H9 (cell line): ENCODE results near the gene TSPEAR. TPM values are rescaled to one million over a fixed set of nuclear protein-coding genes. Genes with fewer than 3 reads are reported as not detected.

Experiments used
- DNase-seq: peaks from one replicate; pipeline ENCODE4 v3.0.0-alpha.2; 2017
- H2AFZ ChIP-seq: one replicate; pipeline ENCODE4 v1.6.1; 2013; ENCODE audit warnings: mild to moderate bottlenecking, low read length, control low read depth, moderate library complexity
- H2AK5ac ChIP-seq: 2 replicates; pipeline ENCODE4 v1.6.1; 2013; ENCODE audit warnings: low read length, control low read depth, mixed read lengths; ENCODE audit not compliant: insufficient read length
- H2BK120ac ChIP-seq: one replicate; pipeline ENCODE4 v1.6.1; 2013; ENCODE audit warnings: low read depth, mild to moderate bottlenecking, low read length, control low read depth, inconsistent platforms; ENCODE audit not compliant: poor library complexity, severe bottlenecking
- H2BK12ac ChIP-seq: 2 replicates; pipeline ENCODE4 v1.6.1; 2013; ENCODE audit warnings: low read length, control low read depth, mixed read lengths, low read depth; ENCODE audit not compliant: insufficient read length
- H2BK15ac ChIP-seq: 2 replicates; pipeline ENCODE4 v1.6.1; 2013; ENCODE audit warnings: low read depth, low read length, control low read depth
- H2BK20ac ChIP-seq: one replicate; pipeline ENCODE4 v1.6.1; 2013; ENCODE audit warnings: low read depth, mild to moderate bottlenecking, low read length, control low read depth, inconsistent platforms; ENCODE audit not compliant: poor library complexity, severe bottlenecking
- H2BK5ac ChIP-seq: 2 replicates; pipeline ENCODE4 v1.6.1; 2013; ENCODE audit warnings: low read length, control low read depth, mixed read lengths; ENCODE audit not compliant: insufficient read length
- H3K14ac ChIP-seq: 2 replicates; pipeline ENCODE4 v1.6.1; 2013; ENCODE audit warnings: low read length, control low read depth; ENCODE audit not compliant: insufficient read depth
- H3K18ac ChIP-seq: 2 replicates; pipeline ENCODE4 v1.6.1; 2013; ENCODE audit warnings: low read depth, mild to moderate bottlenecking, mixed read lengths, low read length, control low read depth; ENCODE audit not compliant: insufficient read length
- H3K23ac ChIP-seq: 2 replicates; pipeline ENCODE4 v1.6.1; 2013; ENCODE audit warnings: low read length, control low read depth, mixed read lengths, low read depth; ENCODE audit not compliant: insufficient read length
- H3K23me2 ChIP-seq: 2 replicates; pipeline ENCODE4 v1.6.1; 2013; ENCODE audit warnings: low read depth, mild to moderate bottlenecking, mixed read lengths, low read length, control low read depth; ENCODE audit not compliant: insufficient read length, poor library complexity, severe bottlenecking
- H3K27ac ChIP-seq: 2 replicates; pipeline ENCODE4 v1.5.1; 2013; ENCODE audit warnings: low read length, control low read depth, mixed read lengths, low read depth; ENCODE audit not compliant: insufficient read length
- H3K27me3 ChIP-seq: 2 replicates; pipeline ENCODE4 v1.6.1; 2013; ENCODE audit warnings: low read length, control low read depth, inconsistent platforms; ENCODE audit not compliant: insufficient read depth
- H3K4ac ChIP-seq: 2 replicates; pipeline ENCODE4 v1.6.1; 2013; ENCODE audit warnings: low read depth, mild to moderate bottlenecking, control low read depth, inconsistent platforms, low read length, moderate library complexity
- H3K4me1 ChIP-seq: 2 replicates; pipeline ENCODE4 v1.6.1; 2013; ENCODE audit warnings: low read length, control low read depth, inconsistent platforms; ENCODE audit not compliant: insufficient read depth
- H3K4me2 ChIP-seq: 2 replicates; pipeline ENCODE4 v1.6.1; 2013; ENCODE audit warnings: low read length, control low read depth, mixed read lengths; ENCODE audit not compliant: insufficient read length, insufficient read depth
- H3K56ac ChIP-seq: 2 replicates; pipeline ENCODE4 v1.6.1; 2013; ENCODE audit warnings: low read depth, mild to moderate bottlenecking, mixed read lengths, low read length, control low read depth; ENCODE audit not compliant: insufficient read length
- H3K79me1 ChIP-seq: 2 replicates; pipeline ENCODE4 v1.6.1; 2013; ENCODE audit warnings: low read depth, mild to moderate bottlenecking, moderate library complexity, low read length, control low read depth, inconsistent platforms; ENCODE audit not compliant: insufficient read depth, poor library complexity, severe bottlenecking
- H3K79me2 ChIP-seq: 2 replicates; pipeline ENCODE4 v1.6.1; 2013; ENCODE audit warnings: low read length, control low read depth, inconsistent platforms; ENCODE audit not compliant: insufficient read depth
- H3K9ac ChIP-seq: 2 replicates; pipeline ENCODE4 v1.6.1; 2013; ENCODE audit warnings: low read length, control low read depth, mixed read lengths; ENCODE audit not compliant: insufficient read length; ENCODE audit errors: extremely low read depth
- H3K9me3 ChIP-seq: one replicate; pipeline ENCODE4 v1.6.1; 2013; ENCODE audit warnings: low read depth, low read length, inconsistent platforms; ENCODE audit not compliant: control insufficient read depth
- H3T11ph ChIP-seq: one replicate; pipeline ENCODE4 v1.6.1; 2013; ENCODE audit warnings: mild to moderate bottlenecking, low read length, control low read depth, inconsistent platforms
- H4K20me1 ChIP-seq: one replicate; pipeline ENCODE4 v1.6.1; 2013; ENCODE audit not compliant: control insufficient read depth, insufficient read length, insufficient read depth
- H4K5ac ChIP-seq: 2 replicates; pipeline ENCODE4 v1.6.1; 2013; ENCODE audit warnings: low read depth, mild to moderate bottlenecking, mixed read lengths, low read length, control low read depth; ENCODE audit not compliant: insufficient read length
- H4K8ac ChIP-seq: replicated peaks from 2 replicates; pipeline ENCODE4 v1.6.1; 2013; ENCODE audit warnings: low read length, control low read depth, mixed read lengths, low read depth; ENCODE audit not compliant: insufficient read length
- H4K91ac ChIP-seq: 2 replicates; pipeline ENCODE4 v1.6.1; 2013; ENCODE audit warnings: low read depth, mild to moderate bottlenecking, moderate library complexity, mixed read lengths, low read length, control low read depth; ENCODE audit not compliant: insufficient read length
- H3K27ac Mint-ChIP-seq, 3 experiments: 2 replicates in 2 of 3; 3 replicates in 1 of 3; pipeline ENCODE4 v1.8.0; 2020 to 2021; ENCODE audit warnings: mixed read lengths in 3 of 3, mild to moderate bottlenecking in 1 of 3, moderate library complexity in 1 of 3
- H3K27me3 Mint-ChIP-seq: 2 replicates; pipeline ENCODE4 v1.8.0; 2021; ENCODE audit warnings: low read depth, mild to moderate bottlenecking, moderate library complexity, mixed read lengths
- H3K36me3 Mint-ChIP-seq, 3 experiments: 2 replicates in 2 of 3; 3 replicates in 1 of 3; pipeline ENCODE4 v1.8.0; 2020 to 2021; ENCODE audit warnings: low read depth in 3 of 3, mixed read lengths in 3 of 3; ENCODE audit not compliant: insufficient read depth in 1 of 3
- H3K4me1 Mint-ChIP-seq, 2 experiments: 2 replicates each; pipeline ENCODE4 v1.8.0; 2020; ENCODE audit warnings: mixed read lengths in 2 of 2
- H3K4me3 Mint-ChIP-seq, 2 experiments: 2 replicates in 1 of 2; 3 replicates in 1 of 2; pipeline ENCODE4 v1.8.0; 2020 to 2021; ENCODE audit warnings: mild to moderate bottlenecking in 2 of 2, mixed read lengths in 2 of 2, moderate library complexity in 1 of 2
- H3K9me3 Mint-ChIP-seq, 2 experiments: 2 replicates in 1 of 2; 3 replicates in 1 of 2; pipeline ENCODE4 v1.8.0; 2020; ENCODE audit warnings: mild to moderate bottlenecking in 2 of 2, mixed read lengths in 2 of 2, moderate library complexity in 1 of 2
- CTCF ChIP-seq: fragments of 200-600 bp; sonication (generic); conservative IDR thresholded peaks from 3 replicates; pipeline ENCODE4 v1.8.0; 2021; ENCODE audit warnings: antibody characterized with exemption, mild to moderate bottlenecking
- WGBS: extraction: QIAGEN DNeasy Blood & Tissue Kit; methylation state at CpG from one replicate; pipeline ENCODE4 v1.1.7; 2013; ENCODE audit warnings: missing lambda C conversion rate, low lambda C conversion rate, mixed read lengths; ENCODE audit not compliant: insufficient read length; ENCODE audit errors: extremely low coverage; 5-methylcytosine and 5-hydroxymethylcytosine counted together
- total RNA-seq: library from RNA; stranded (reverse); gene quantifications from 2 replicates; pipeline ENCODE4 v1.2.1, GENCODE V29; 2021

Gene TSPEAR
- total RNA-seq, 1 experiment from 2014 or later, result 1.3 TPM

- Mint-ChIP-seq H3K4me3 (no peak overlapping the region), H3K27ac (no peak overlapping the region), H3K4me1 (peaks cover 0 to 12% of the 10 kb centered on the region in 2 experiments; a peak in 2 of 4 replicates), H3K9me3 (no peaks in the 10 kb centered on the region), H3K27me3 (peaks cover 3% of the 10 kb centered on the region), H3K36me3 (peaks cover 0 to 10% (median 3%) of the 10 kb centered on the region in 3 experiments; a peak in 5 of 7 replicates)
- Histone ChIP-seq H2BK20ac (no peak overlapping the region), H3T11ph (no peak overlapping the region), H3K27me3 (no peaks in the 10 kb centered on the region), H2BK5ac (no peak overlapping the region), H2BK15ac (no peak overlapping the region), H4K91ac (no peak overlapping the region), H4K5ac (no peak overlapping the region), H3K9me3 (no peaks in the 10 kb centered on the region), H3K79me2 (no peaks in the 10 kb centered on the region), H4K20me1 (no peaks in the 10 kb centered on the region), H3K9ac (no peak overlapping the region), H3K4ac (no peak overlapping the region), H3K4me2 (no peak overlapping the region), H3K56ac (no peak overlapping the region), H2AFZ (no peak overlapping the region), H2AK5ac (no peak overlapping the region), H3K14ac (no peak overlapping the region), H3K4me1 (no peaks in the 10 kb centered on the region), H3K27ac (no peak overlapping the region), H4K8ac (no peak overlapping the region), H3K79me1 (no peaks in the 10 kb centered on the region), H2BK120ac (no peak overlapping the region), H3K18ac (no peak overlapping the region), H3K23me2 (no peaks in the 10 kb centered on the region), H3K23ac (no peak overlapping the region), H2BK12ac (no peak overlapping the region)
- WGBS, result no CpG with 5 or more reads among the region's 15 CpGs
- DNase-seq, result no peak
- no peak for TF ChIP-seq CTCF
Observed at GRCh38 chr21:44513389-44514217, 197.8 kb downstream of the TSPEAR start.
